Measurements from ENCODE around the gene MRPL43.

DNA sequence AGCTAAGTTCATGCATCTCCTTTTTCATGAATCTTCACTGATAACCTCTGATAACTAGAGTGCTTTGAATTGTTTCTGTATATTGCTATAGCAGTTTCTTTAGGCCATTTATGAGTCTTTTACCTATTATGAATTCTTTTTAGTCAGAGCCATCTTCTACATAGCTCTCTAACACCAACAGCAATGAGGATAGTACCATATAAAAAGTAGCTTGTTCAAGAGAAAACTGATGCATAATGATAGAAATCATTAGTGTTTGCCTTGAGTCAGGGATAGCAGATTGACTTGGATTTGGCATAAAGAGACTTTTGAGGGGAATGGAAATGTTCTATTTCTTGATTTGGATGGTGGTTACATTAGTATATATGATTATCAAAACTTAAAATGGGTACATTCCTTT lies 43.8 kb downstream of the MRPL43 start:
- TF ChIP-seq, protein P1, sequence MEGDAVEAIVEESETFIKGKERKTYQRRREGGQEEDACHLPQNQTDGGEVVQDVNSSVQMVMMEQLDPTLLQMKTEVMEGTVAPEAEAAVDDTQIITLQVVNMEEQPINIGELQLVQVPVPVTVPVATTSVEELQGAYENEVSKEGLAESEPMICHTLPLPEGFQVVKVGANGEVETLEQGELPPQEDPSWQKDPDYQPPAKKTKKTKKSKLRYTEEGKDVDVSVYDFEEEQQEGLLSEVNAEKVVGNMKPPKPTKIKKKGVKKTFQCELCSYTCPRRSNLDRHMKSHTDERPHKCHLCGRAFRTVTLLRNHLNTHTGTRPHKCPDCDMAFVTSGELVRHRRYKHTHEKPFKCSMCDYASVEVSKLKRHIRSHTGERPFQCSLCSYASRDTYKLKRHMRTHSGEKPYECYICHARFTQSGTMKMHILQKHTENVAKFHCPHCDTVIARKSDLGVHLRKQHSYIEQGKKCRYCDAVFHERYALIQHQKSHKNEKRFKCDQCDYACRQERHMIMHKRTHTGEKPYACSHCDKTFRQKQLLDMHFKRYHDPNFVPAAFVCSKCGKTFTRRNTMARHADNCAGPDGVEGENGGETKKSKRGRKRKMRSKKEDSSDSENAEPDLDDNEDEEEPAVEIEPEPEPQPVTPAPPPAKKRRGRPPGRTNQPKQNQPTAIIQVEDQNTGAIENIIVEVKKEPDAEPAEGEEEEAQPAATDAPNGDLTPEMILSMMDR (conservative IDR thresholded peaks at IDR 0.05; ENCODE audit: low read length): no peak
- TF ChIP-seq EZH2phosphoT487 (IDR thresholded peaks at IDR 0.05; ENCODE audit: borderline replicate concordance, low read depth, low read length): no peak

Measured in OCI-LY7 (cell line).